Muscle layer of duodenum (tissue), 2 donors: ENCODE measurements around the gene DNAAF3.

Experiments used
- H3K27ac ChIP-seq: one replicate; pipeline ENCODE4 v1.7.0; 2013; ENCODE audit warnings: mild to moderate bottlenecking, low read length
- H3K27me3 ChIP-seq: one replicate; pipeline ENCODE4 v1.7.0; 2013; ENCODE audit warnings: low read depth, mild to moderate bottlenecking, control low read depth, low read length
- H3K36me3 ChIP-seq, 2 donors: one replicate each; pipeline ENCODE4 v1.7.0; 2013; ENCODE audit warnings: low read length in 2 of 2, control low read depth in 1 of 2, mild to moderate bottlenecking in 1 of 2; ENCODE audit not compliant: insufficient read depth in 2 of 2, control insufficient read depth in 1 of 2
- H3K4me1 ChIP-seq, 2 donors: one replicate each; pipeline ENCODE4 v1.7.0; 2013; ENCODE audit warnings: low read length in 2 of 2, mild to moderate bottlenecking in 2 of 2, control low read depth in 1 of 2, moderate library complexity in 1 of 2; ENCODE audit not compliant: insufficient read depth in 2 of 2, control insufficient read depth in 1 of 2
- H3K4me3 ChIP-seq, 2 donors: one replicate each; pipeline ENCODE4 v1.7.0; 2013; ENCODE audit warnings: low read length in 2 of 2, low read depth in 1 of 2, mild to moderate bottlenecking in 1 of 2
- H3K9me3 ChIP-seq, 2 donors: one replicate each; pipeline ENCODE4 v1.7.0; 2013; ENCODE audit warnings: low read length in 2 of 2, control low read depth in 1 of 2, mild to moderate bottlenecking in 1 of 2; ENCODE audit not compliant: control insufficient read depth in 1 of 2
- donor health status: healthy.

Gene DNAAF3

GRCh38 chr19:55147545-55148251 lies 18.7 kb downstream of the DNAAF3 start:
- H3K4me1 ChIP-seq = no peaks in the 10 kb centered on the region
- no peak overlapping the region for H3K4me3 ChIP-seq
- H3K36me3 ChIP-seq = no peaks in the 10 kb centered on the region
- H3K27me3 ChIP-seq = peaks cover 22% of the 10 kb centered on the region
- H3K27ac ChIP-seq = no peak overlapping the region
- H3K9me3 ChIP-seq = no peaks in the 10 kb centered on the region

GRCh38 chr19:55146705-55147273 lies 19.6 kb downstream of the DNAAF3 start:
- Histone ChIP-seq H3K9me3 (no peaks in the 10 kb centered on the region), H3K4me3 (no peak overlapping the region)

GRCh38 chr19:55146078-55146704 lies 20.2 kb downstream of the DNAAF3 start:
- Histone ChIP-seq H3K27ac (no peak overlapping the region), H3K36me3 (no peaks in the 10 kb centered on the region), H3K4me3 (no peak overlapping the region), H3K27me3 (peaks cover 22% of the 10 kb centered on the region), H3K4me1 (peaks cover 0 to 5% of the 10 kb centered on the region in 2 donors), H3K9me3 (no peaks in the 10 kb centered on the region)

More at GRCh38 chr19:55146705-55147273, 19.6 kb downstream of the DNAAF3 start:
- Histone ChIP-seq H3K4me1 (peaks cover 0 to under 1% of the 10 kb centered on the region in 2 donors), H3K27ac (no peak overlapping the region), H3K27me3 (peaks cover 22% of the 10 kb centered on the region), H3K36me3 (no peaks in the 10 kb centered on the region)

GRCh38 chr19:55145232-55145631 lies 21.2 kb downstream of the DNAAF3 start:
- Histone ChIP-seq H3K27me3 (peaks cover 22% of the 10 kb centered on the region), H3K27ac (no peak overlapping the region)

GRCh38 chr19:55141696-55142095 lies 24.7 kb downstream of the DNAAF3 start:
- no peaks in the 10 kb centered on the region for H3K9me3 ChIP-seq
- no peak overlapping the region for H3K27ac ChIP-seq
- peaks cover 6% of the 10 kb centered on the region for H3K27me3 ChIP-seq
- no peak overlapping the region for H3K4me3 ChIP-seq
- no peaks in the 10 kb centered on the region for H3K36me3 ChIP-seq
- peaks cover 0 to 9% of the 10 kb centered on the region in 2 donors for H3K4me1 ChIP-seq

More at GRCh38 chr19:55145232-55145631, 21.2 kb downstream of the DNAAF3 start:
- no peaks in the 10 kb centered on the region for H3K9me3 ChIP-seq
- H3K4me1 ChIP-seq = peaks cover 0 to 9% of the 10 kb centered on the region in 2 donors
- no peak overlapping the region for H3K4me3 ChIP-seq
- H3K36me3 ChIP-seq = no peaks in the 10 kb centered on the region

- no peaks in the 10 kb centered on the region for H3K36me3 ChIP-seq
- H3K27me3 ChIP-seq = peaks cover 6% of the 10 kb centered on the region
- H3K4me3 ChIP-seq = no peak overlapping the region
- H3K9me3 ChIP-seq = no peaks in the 10 kb centered on the region
- H3K27ac ChIP-seq = no peak overlapping the region
- H3K4me1 ChIP-seq = peaks cover 0 to 9% of the 10 kb centered on the region in 2 donors
These were observed 28.5 kb downstream of the DNAAF3 start for GRCh38 chr19:55137915-55138314.

- H3K36me3 ChIP-seq = no peaks in the 10 kb centered on the region
- no peaks in the 10 kb centered on the region for H3K9me3 ChIP-seq
- H3K4me1 ChIP-seq = peaks cover 0 to 6% of the 10 kb centered on the region in 2 donors
- no peak overlapping the region for H3K4me3 ChIP-seq
- H3K27ac ChIP-seq = no peak overlapping the region
- peaks cover 6% of the 10 kb centered on the region for H3K27me3 ChIP-seq
These were observed 29.9 kb downstream of the DNAAF3 start for GRCh38 chr19:55136399-55137102.

- H3K27me3 ChIP-seq = peaks cover 6% of the 10 kb centered on the region
- no peak overlapping the region for H3K27ac ChIP-seq
- H3K36me3 ChIP-seq = no peaks in the 10 kb centered on the region
- no peaks in the 10 kb centered on the region for H3K9me3 ChIP-seq
- no peak overlapping the region for H3K4me3 ChIP-seq
- no peaks in the 10 kb centered on the region for H3K4me1 ChIP-seq
These were observed 31.7 kb downstream of the DNAAF3 start for GRCh38 chr19:55134736-55135135.

- Histone ChIP-seq H3K27ac (no peak overlapping the region), H3K36me3 (no peaks in the 10 kb centered on the region), H3K27me3 (peaks cover 6% of the 10 kb centered on the region), H3K9me3 (no peaks in the 10 kb centered on the region), H3K4me3 (no peak overlapping the region), H3K4me1 (no peaks in the 10 kb centered on the region)
These were observed 32.6 kb downstream of the DNAAF3 start for GRCh38 chr19:55133639-55134444.

GRCh38 chr19:55132453-55133129 lies 33.8 kb downstream of the DNAAF3 start:
- H3K9me3 ChIP-seq = no peaks in the 10 kb centered on the region
- H3K27ac ChIP-seq = no peak overlapping the region
- H3K4me1 ChIP-seq = no peaks in the 10 kb centered on the region
- peaks cover 6% of the 10 kb centered on the region for H3K27me3 ChIP-seq
- H3K4me3 ChIP-seq = no peak overlapping the region
- H3K36me3 ChIP-seq = no peaks in the 10 kb centered on the region
